GM18498 (cell line): ENCODE data around the gene BBS5.
"Not testable (repeated sequence)": the region's sequence is repeated elsewhere in the genome, so short reads cannot be mapped to it uniquely, and the experiment has no call there.

ENCODE experiments used
- ATAC-seq: cut with Tn5 transposase; IDR thresholded peaks from one replicate; pipeline ENCODE4 v1.9.1; 2021; ENCODE audit warnings: mild to moderate bottlenecking, moderate library complexity; ENCODE audit not compliant: unreplicated experiment

BBS5 gene

GRCh38 chr2:169485650-169486138 lies 6.4 kb downstream of the BBS5 start:
- no peak for ATAC-seq

GRCh38 chr2:169486487-169486886 lies 7.2 kb downstream of the BBS5 start:
- no peak for ATAC-seq

- no peak for ATAC-seq
These were observed 11.5 kb downstream of the BBS5 start for GRCh38 chr2:169490834-169491233.

GRCh38 chr2:169491378-169491777 lies 12.1 kb downstream of the BBS5 start:
- ATAC-seq: no peak

- ATAC-seq: no peak
These were observed 14.1 kb downstream of the BBS5 start for GRCh38 chr2:169493360-169493759.

- ATAC-seq: no peak
These were observed 16.1 kb downstream of the BBS5 start for GRCh38 chr2:169495310-169495928.

GRCh38 chr2:169504651-169505050 lies 25.4 kb downstream of the BBS5 start:
- ATAC-seq: no peak

GRCh38 chr2:169507698-169508097 lies 28.4 kb downstream of the BBS5 start:
- ATAC-seq: no peak

- no peak for ATAC-seq
These were observed 30.1 kb downstream of the BBS5 start, which contains the start of gene KLHL41 for GRCh38 chr2:169509298-169509885. TSS of gene KLHL41 (plus strand) at chr2:169509702. CDS start at chr2:169509779, 77 bp downstream.

- no peak for ATAC-seq
These were observed 30.7 kb downstream of the BBS5 start for GRCh38 chr2:169509955-169510354.

- ATAC-seq: no peak
These were observed 31.2 kb downstream of the BBS5 start for GRCh38 chr2:169510496-169510895.

GRCh38 chr2:169511818-169512217 lies 32.5 kb downstream of the BBS5 start:
- no peak for ATAC-seq

GRCh38 chr2:169512525-169512924 lies 33.2 kb downstream of the BBS5 start:
- ATAC-seq: no peak

- ATAC-seq: no peak
These were observed 33.8 kb downstream of the BBS5 start for GRCh38 chr2:169513094-169513493.

GRCh38 chr2:169513926-169514325 lies 34.6 kb downstream of the BBS5 start:
- ATAC-seq: no peak

- not testable (repeated sequence) for ATAC-seq
These were observed 35.5 kb downstream of the BBS5 start for GRCh38 chr2:169514758-169515157.

- ATAC-seq: not testable (repeated sequence)
These were observed 37.2 kb downstream of the BBS5 start for GRCh38 chr2:169516488-169516995.

GRCh38 chr2:169520896-169521295 lies 41.6 kb downstream of the BBS5 start:
- ATAC-seq: no peak

GRCh38 chr2:169523681-169524080 lies 44.4 kb downstream of the BBS5 start:
- no peak for ATAC-seq

- ATAC-seq: no peak
These were observed 46.1 kb downstream of the BBS5 start for GRCh38 chr2:169525434-169525833.

GRCh38 chr2:169526451-169526850 lies 47.2 kb downstream of the BBS5 start:
- ATAC-seq: no peak

GRCh38 chr2:169528271-169528701 lies 49.0 kb downstream of the BBS5 start:
- peak; percentile 77 for ATAC-seq
